GM23338 (cell line): ENCODE results near the gene NLGN1.

Experiments
- CTCF ChIP-seq, 2 experiments: fragments of 200-600 bp in 1 of 2; sonication (generic) in 1 of 2; conservative IDR thresholded peaks; 2 replicates each; pipeline versions ENCODE4 v1.5.1 to v1.6.1; 2016 to 2017; ENCODE audit warnings: antibody characterized with exemption in 2 of 2, low read depth in 2 of 2, mild to moderate bottlenecking in 2 of 2, moderate library complexity in 1 of 2
- EZH2phosphoT487 ChIP-seq: fragments of 200-600 bp; sonication (generic); IDR thresholded peaks from one replicate; pipeline ENCODE4 v1.8.1; 2018; ENCODE audit warnings: antibody characterized with exemption; ENCODE audit not compliant: unreplicated experiment
- POLR2AphosphoS5 ChIP-seq: IDR thresholded peaks from 2 replicates; pipeline ENCODE4 v1.6.1; 2016; ENCODE audit warnings: antibody characterized with exemption, low read depth
- ZNF114 ChIP-seq: fragments of 250-450 bp; sonication (Bioruptor Pico); IDR thresholded peaks from 2 replicates; pipeline ENCODE4 v1.5.0; 2020; ENCODE audit warnings: mild to moderate bottlenecking, moderate library complexity

GRCh38 chr3:173770011-173770410 lies 372.5 kb downstream of the NLGN1 start:
- TF ChIP-seq CTCF (conservative IDR thresholded peaks at IDR 0.05; ENCODE audit: low read depth in 2 of 2) (no peak), ZNF114 (no peak), EZH2phosphoT487 (no peak), POLR2AphosphoS5 (no peak)
